GM12873 (cell line): ENCODE results near the gene LZTS3.

ENCODE experiments used
- TF ChIP-seq, protein P1 (sequence below): IDR thresholded peaks from 2 replicates; pipeline ENCODE4 v1.5.1; 2012; ENCODE audit warnings: low read depth, mild to moderate bottlenecking, moderate library complexity, low read length, control low read depth; ENCODE audit not compliant: insufficient read depth; ENCODE audit errors: missing control alignments

The LZTS3 gene

DNA sequence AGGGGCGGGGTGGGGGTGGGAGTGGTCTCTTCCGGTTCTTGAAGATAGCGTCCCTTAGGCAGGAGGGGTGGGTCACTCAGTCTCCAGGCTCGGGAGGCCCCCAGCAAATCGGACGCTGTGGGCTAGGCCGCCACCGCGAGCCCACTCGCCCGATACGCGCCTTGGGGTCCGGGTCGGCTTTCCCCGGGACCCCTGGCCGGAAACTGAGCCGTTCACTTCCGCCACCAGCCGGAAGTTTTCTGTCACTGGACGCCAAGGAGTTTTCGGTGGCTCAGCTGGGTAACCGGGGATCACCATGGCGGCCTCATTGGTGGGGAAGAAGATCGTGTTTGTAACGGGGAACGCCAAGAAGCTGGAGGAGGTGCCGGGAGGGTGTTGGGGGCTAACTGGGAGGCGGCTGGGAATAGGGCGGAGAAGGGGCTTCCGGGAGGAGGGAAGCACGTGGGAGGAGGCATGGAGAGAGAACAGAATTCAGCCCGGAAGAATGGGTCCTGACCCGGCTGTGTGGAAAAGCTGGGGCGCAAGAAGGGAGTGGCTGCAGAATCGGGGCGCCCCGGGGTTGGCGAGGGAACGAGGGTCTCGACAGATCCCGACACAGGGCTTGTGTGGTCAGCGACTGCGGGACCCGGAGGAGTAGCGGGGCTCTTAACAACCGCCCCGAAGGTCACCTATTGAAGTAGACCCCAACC is 36.1 kb upstream of the LZTS3 start, which contains the start of gene ITPA:
TSS of gene ITPA (plus strand) at position 242 of the 689 bp plus-strand sequence. CDS start at position 296, 54 bp downstream.
- TF ChIP-seq, protein P1, sequence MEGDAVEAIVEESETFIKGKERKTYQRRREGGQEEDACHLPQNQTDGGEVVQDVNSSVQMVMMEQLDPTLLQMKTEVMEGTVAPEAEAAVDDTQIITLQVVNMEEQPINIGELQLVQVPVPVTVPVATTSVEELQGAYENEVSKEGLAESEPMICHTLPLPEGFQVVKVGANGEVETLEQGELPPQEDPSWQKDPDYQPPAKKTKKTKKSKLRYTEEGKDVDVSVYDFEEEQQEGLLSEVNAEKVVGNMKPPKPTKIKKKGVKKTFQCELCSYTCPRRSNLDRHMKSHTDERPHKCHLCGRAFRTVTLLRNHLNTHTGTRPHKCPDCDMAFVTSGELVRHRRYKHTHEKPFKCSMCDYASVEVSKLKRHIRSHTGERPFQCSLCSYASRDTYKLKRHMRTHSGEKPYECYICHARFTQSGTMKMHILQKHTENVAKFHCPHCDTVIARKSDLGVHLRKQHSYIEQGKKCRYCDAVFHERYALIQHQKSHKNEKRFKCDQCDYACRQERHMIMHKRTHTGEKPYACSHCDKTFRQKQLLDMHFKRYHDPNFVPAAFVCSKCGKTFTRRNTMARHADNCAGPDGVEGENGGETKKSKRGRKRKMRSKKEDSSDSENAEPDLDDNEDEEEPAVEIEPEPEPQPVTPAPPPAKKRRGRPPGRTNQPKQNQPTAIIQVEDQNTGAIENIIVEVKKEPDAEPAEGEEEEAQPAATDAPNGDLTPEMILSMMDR: no peak

DNA sequence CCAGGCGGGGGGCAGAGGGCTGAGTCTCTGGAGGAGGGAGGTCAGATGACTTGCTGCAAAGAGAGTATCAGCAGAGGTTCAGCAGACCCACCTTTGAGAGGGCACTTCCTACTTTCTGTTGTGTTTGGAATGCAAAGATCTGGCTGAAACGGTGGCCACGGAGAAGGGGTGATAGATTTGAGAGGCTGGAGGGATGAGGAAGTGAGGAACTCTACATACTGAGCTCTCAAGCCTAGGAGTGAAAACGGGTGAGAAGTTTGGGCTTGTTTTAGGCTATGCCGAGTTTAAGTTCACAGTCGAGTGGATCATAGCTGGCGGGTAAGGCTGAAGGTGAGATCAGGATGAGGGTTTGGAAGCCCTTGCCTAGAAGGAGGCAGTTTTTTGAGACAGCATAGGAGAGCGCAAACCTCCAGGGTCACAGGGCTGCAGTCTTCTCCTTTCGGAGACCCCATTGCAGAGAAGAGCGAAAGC is 35.5 kb upstream of the LZTS3 start:
- TF ChIP-seq, protein P1: no peak

DNA sequence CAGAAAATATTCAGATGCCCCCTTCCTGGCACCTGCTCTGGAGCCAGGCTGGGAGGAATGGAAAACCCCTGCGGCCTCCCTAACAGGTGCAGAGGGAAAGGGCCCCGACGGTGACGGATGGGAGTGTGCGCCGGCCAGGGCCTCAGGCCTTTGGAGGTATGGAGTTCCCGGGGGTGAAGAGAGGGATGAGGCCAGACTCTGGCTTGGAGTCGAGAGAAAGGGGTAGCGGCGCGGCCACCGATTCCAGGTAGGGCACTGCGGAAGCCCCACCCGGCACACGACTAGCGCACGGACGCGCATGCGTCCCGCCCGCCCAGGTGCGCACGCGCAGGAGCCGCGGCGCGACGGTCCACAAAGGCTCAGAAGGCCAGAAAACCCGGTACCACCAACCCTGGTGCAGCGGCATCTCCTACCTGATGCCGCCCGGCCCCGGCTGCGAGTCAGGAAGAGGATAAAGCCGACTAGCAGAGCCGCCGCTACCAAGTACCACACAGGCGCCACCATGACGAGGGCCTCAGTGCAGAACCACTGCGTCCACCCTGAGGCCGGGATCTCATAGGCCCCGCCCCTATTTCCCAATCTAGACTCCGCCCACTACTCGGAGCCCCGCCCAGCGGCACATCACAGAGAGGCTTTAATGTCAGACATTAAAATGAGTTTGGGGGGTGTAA is 30.9 kb upstream of the LZTS3 start, which contains the start of gene DDRGK1:
TSS of gene DDRGK1 (minus strand) at position 559 of the 671 bp plus-strand sequence. CDS start at position 504, 55 bp downstream.
- TF ChIP-seq, protein P1: no peak

DNA sequence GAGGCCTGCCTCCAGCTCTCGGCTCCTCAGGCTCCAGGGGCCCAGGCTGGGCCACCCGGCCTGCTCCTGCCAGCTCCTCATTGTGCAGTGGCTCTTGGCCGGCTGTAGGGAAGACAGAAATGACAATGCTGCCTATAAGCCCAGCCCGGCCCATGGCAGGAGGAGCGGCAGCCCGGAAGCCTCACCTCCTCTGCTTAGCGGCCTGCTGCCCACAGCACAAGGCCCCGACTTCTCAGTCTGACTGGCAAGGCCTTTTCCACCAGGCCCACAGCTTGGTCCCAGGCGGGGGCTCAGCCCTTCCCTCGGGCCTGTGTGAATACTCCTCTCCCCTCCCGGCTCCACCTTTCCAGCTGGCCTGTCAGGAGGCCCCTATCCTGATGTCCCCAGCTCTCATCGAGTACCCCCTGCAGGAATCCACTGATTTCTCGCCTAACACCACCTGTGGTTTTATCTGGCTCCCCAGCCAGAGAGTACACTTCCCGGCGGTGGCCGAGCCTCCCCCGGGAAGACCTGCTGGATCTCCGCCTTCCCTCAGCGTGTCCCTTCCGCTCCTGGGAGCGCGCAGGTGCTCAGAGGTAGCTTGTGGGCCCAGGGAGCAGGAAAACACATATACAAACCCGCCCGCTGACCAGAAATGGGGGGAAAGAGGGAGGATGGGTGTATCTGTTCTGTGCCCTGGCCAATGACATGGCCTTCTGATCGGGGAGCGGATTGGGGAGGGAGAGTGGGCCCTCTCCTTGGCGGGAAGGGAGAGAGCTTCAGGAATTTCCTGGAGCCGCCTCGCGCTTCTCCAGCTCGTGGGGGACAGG is 30.2 kb upstream of the LZTS3 start:
- TF ChIP-seq, protein P1: no peak

DNA sequence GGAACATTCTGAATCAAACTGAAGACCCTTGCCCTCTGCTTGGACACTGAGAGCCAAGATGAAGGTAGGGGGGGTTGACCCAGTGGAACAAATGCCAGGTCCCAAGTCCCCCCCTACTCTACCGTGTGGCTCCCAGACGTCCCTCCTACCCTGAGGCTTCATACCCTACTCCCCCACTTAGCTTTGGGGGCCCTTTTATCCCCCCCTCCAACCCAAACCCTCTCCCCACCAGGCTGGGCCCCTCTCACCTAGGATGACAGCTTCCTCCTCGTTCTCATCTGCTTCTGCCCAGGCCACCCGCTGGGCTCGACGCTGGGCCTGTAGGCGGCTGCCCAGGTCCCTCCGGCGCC is 29.6 kb upstream of the LZTS3 start:
- TF ChIP-seq, protein P1: no peak

DNA sequence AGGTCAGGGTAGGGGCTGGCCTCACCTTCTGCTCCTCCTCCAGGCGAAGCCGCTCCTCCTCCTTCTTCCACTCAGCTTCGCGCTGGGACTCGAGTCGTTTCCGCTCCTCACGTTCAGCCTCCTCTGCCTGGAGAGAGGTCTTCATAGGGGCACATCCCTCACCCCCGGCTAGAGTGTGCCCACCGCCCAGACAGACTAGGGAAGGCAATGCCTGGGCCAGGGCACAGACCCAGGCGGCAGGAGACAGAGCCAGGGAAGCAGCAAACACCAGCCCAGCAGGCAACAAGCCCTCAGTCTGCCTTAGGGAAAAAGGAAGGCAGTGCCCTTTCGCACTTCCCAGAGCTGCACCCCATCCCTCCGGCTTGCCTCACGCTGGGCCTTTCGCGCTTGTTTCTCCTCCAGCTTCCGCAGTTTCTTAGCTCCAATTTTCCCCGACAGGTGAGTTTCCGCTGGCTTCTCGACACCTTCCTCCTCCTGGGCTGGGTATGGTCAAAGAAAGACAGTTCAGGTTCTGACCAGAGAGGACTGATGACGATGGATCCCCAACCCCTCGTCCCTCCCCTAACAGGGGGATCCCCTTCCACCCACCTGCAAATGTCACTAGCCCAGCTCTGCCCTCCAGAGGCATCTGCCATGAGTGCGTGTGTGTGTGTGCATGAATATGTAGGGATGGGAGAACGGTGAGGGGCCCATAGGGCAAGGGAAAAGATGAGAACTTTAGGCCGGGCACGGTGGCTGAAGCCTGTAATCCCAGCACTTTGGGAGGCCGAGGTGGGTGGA is 26.8 kb upstream of the LZTS3 start:
- TF ChIP-seq, protein P1: no peak
